Right lobe of liver (tissue), 6 donors: ENCODE results near the gene WNT3. TPM values are rescaled to one million over a fixed set of nuclear protein-coding genes. Genes with fewer than 3 reads are reported as not detected.

Experiments used
- ATAC-seq, 4 donors: fragments of 200-7000 bp; cut with Tn5 transposase; one replicate each; pipeline ENCODE4 v1.9.1; 2020; ENCODE audit warnings: mild to moderate bottlenecking in 4 of 4, moderate library complexity in 4 of 4
- DNase-seq, 3 donors: peaks; one replicate each; pipeline ENCODE4 v3.0.0-alpha.2; 2020
- H3K27ac ChIP-seq, 3 donors: fragments of 200-600 bp; one replicate each; pipeline ENCODE4 v1.8.0; 2022
- H3K27me3 ChIP-seq, 2 donors: fragments of 200-600 bp; one replicate each; pipeline ENCODE4 v1.8.0; 2022
- H3K36me3 ChIP-seq, 4 donors: fragments of 200-600 bp; sonication (generic) in 1 of 4; one replicate each; pipeline versions ENCODE4 v1.5.1 to v1.8.0; 2017 to 2022; ENCODE audit warnings: control low read depth in 1 of 4
- H3K4me1 ChIP-seq, 4 donors: fragments of 200-600 bp; sonication (generic) in 1 of 4; one replicate each; pipeline versions ENCODE4 v1.5.1 to v1.8.0; 2017 to 2022; ENCODE audit warnings: control low read depth in 1 of 4
- H3K4me3 ChIP-seq, 3 donors: fragments of 200-600 bp; one replicate each; pipeline ENCODE4 v1.8.0; 2022
- H3K9me3 ChIP-seq, 4 donors: fragments of 200-600 bp; sonication (generic) in 1 of 4; one replicate each; pipeline versions ENCODE4 v1.5.1 to v1.8.0; 2017 to 2022; ENCODE audit warnings: control low read depth in 1 of 4
- CTCF ChIP-seq, 4 donors: fragments of 200-600 bp in 3 of 4; fragments of 450-650 bp in 1 of 4; IDR thresholded peaks; one replicate each; pipeline versions ENCODE4 v1.5.1 to v1.8.0; 2016 to 2022; ENCODE audit warnings: antibody characterized with exemption in 4 of 4, mild to moderate bottlenecking in 2 of 4
- POLR2A ChIP-seq: fragments of 450-650 bp; IDR thresholded peaks from one replicate; pipeline ENCODE4 v1.6.1; 2017; ENCODE audit warnings: antibody characterized with exemption, mild to moderate bottlenecking
- WGBS: methylation state at CpG from one replicate; pipeline ENCODE4 v1.1.6; 2018; ENCODE audit warnings: low coverage, low lambda C conversion rate; ENCODE audit not compliant: insufficient coverage; ENCODE audit errors: missing lambda C conversion rate; 5-methylcytosine and 5-hydroxymethylcytosine counted together
- intact Hi-C, 2 donors: fragments of 100-400 bp; cut with DNase I; formaldehyde crosslinking; loops; one replicate each; pipeline versions ENCODE4 v1.11.2 to v1.14.1; 2022
- total RNA-seq, 6 experiments: library from RNA; depleted of rRNA in 2 of 6; stranded (reverse); fragments of >200 nt in 2 of 6; fragmentation: NEBNext Ultra II Directional in 3 of 6; extraction: Animal tissue kit (Norgen Biotek cat#: 25700) in 3 of 6; gene quantifications; one replicate each; pipeline versions ENCODE4 v1.1.0 to v1.2.4, GENCODE V29; 2016 to 2023
- donor health status: DM: no; HTN: yes; CAD: no.
- donor health status: DM: no; HTN: no; CAD: no.
- donor health status: DM: no; HTN: no; CAD: no.
- donor health status: DM: no; HTN: yes; CAD: no.
- donor health status: DM: no; HTN: yes; CAD: no.

WNT3 gene
- total RNA-seq, 6 experiments from 2014 or later, result 1.0 to 5.0 (median 4.0) TPM

DNA sequence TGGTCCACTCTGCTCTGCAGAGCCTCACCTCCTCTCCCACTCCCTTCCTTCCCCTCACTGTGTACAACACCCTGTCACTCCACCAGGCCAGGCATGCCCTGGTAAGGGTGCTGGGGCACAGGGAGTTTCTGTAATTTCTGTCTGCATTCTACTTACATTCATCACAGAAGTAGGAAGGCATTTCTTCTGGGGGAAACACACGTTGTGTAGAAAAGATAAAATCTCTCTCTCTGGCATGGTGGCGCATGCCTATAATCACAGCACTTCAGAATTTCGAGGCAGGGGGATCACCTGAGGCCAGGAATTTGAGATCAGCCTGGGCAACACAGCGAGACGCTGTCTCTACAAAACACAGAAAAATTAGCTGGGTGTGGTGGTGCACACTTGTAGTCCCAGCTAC lies 27.0 kb downstream of the WNT3 start:
- no peak for TF ChIP-seq CTCF (IDR thresholded peaks at IDR 0.05)
- no peak for TF ChIP-seq POLR2A
- intact Hi-C loops, result no loop called here
- no peaks in the 10 kb centered on the region for H3K27me3 ChIP-seq
- no peaks in the 10 kb centered on the region for H3K9me3 ChIP-seq
- WGBS, result 54% methylated on average over 3 of the region's 5 CpGs
- DNase-seq (no peak), ATAC-seq (no peak)
- H3K4me3 ChIP-seq, result no peak overlapping the region
- H3K4me1 ChIP-seq, result no peaks in the 10 kb centered on the region
- H3K27ac ChIP-seq, result no peak overlapping the region
- no peaks in the 10 kb centered on the region for H3K36me3 ChIP-seq

GRCh38 chr17:46790216-46790615 lies 28.3 kb downstream of the WNT3 start:
- DNase-seq, result no peak
- WGBS, result 44% methylated on average over 2 of the region's 3 CpGs
- Histone ChIP-seq H3K27ac (no peak overlapping the region), H3K4me3 (no peak overlapping the region), H3K9me3 (no peaks in the 10 kb centered on the region), H3K36me3 (no peaks in the 10 kb centered on the region), H3K27me3 (no peaks in the 10 kb centered on the region), H3K4me1 (no peaks in the 10 kb centered on the region)
- no peak for TF ChIP-seq CTCF (IDR thresholded peaks at IDR 0.05)
- no peak for TF ChIP-seq POLR2A
- no peak for ATAC-seq
- intact Hi-C loops, result no loop called here

DNA sequence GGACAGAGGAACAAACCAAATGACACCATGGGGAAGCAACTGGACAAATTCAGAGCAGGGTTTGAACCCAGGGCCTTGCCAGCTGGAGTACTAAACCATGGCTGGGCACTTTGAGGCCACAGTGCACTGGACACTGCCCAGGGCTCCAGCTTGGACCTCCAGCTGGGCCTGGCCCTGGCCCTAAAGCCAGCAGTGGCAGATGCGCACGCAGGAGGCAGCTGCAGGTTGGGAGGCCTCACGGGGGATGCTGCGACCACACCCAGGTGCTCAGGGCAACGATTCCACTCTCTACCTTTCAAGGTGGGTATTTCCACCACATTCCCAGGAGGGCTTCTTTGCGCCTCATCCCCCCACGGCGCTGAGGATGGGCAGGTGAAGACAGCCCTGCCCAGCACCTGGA lies 28.9 kb downstream of the WNT3 start:
- WGBS, result 100% methylated on average over 1 of the region's 8 CpGs
- H3K9me3 ChIP-seq, result no peaks in the 10 kb centered on the region
- DNase-seq, result no peak
- intact Hi-C loops, result no loop called here
- H3K4me3 ChIP-seq, result no peak overlapping the region
- no peaks in the 10 kb centered on the region for H3K27me3 ChIP-seq
- H3K36me3 ChIP-seq, result no peaks in the 10 kb centered on the region
- H3K27ac ChIP-seq, result no peak overlapping the region
- ATAC-seq, result no peak
- TF ChIP-seq CTCF (IDR thresholded peaks at IDR 0.05), result no peak
- no peaks in the 10 kb centered on the region for H3K4me1 ChIP-seq

GRCh38 chr17:46788796-46789195 lies 29.7 kb downstream of the WNT3 start:
- H3K27ac ChIP-seq, result no peak overlapping the region
- TF ChIP-seq CTCF (IDR thresholded peaks at IDR 0.05) (no peak), POLR2A (no peak)
- H3K4me1 ChIP-seq, result no peaks in the 10 kb centered on the region
- H3K4me3 ChIP-seq, result no peak overlapping the region
- 81% methylated on average over 3 of the region's 7 CpGs for WGBS
- H3K27me3 ChIP-seq, result no peaks in the 10 kb centered on the region
- ATAC-seq (no peak), DNase-seq (no peak)
- intact Hi-C loops, result no loop called here
- H3K36me3 ChIP-seq, result no peaks in the 10 kb centered on the region
- H3K9me3 ChIP-seq, result no peaks in the 10 kb centered on the region

- Histone ChIP-seq H3K27ac (no peak overlapping the region), H3K36me3 (no peaks in the 10 kb centered on the region), H3K4me1 (peaks cover 0 to under 1% (median 0%) of the 10 kb centered on the region in 4 donors), H3K4me3 (no peak overlapping the region), H3K9me3 (no peaks in the 10 kb centered on the region), H3K27me3 (no peaks in the 10 kb centered on the region)
- WGBS, result 84% methylated on average over 5 of the region's 5 CpGs
- no peak for TF ChIP-seq POLR2A
- no peak for TF ChIP-seq CTCF (IDR thresholded peaks at IDR 0.05)
- no peak for DNase-seq
- intact Hi-C loops, result no loop called here
- no peak for ATAC-seq
These were observed 30.2 kb downstream of the WNT3 start for GRCh38 chr17:46788300-46788699.
